Stimulated activated CD4-positive, alpha-beta T cell treated with anti-CD3 and anti-CD28 coated beads, Interleukin-12 subunit alpha, Interleukin-12 subunit beta, amount 100 ng/mL, for 24 hours (primary cell): Measurements from ENCODE around the gene MOAP1.
A peak's percentile ranks its signal among the peaks of the same experiment; 100 is the strongest.
"Not testable (repeated sequence)": the region's sequence is repeated elsewhere in the genome, so short reads cannot be mapped to it uniquely, and the experiment has no call there.

Source experiments
- DNase-seq, 2 experiments: peaks; one replicate each; pipeline ENCODE4 v3.0.0-alpha.2; 2020; ENCODE audit warnings: low read depth in 2 of 2

MOAP1 gene, protein sequence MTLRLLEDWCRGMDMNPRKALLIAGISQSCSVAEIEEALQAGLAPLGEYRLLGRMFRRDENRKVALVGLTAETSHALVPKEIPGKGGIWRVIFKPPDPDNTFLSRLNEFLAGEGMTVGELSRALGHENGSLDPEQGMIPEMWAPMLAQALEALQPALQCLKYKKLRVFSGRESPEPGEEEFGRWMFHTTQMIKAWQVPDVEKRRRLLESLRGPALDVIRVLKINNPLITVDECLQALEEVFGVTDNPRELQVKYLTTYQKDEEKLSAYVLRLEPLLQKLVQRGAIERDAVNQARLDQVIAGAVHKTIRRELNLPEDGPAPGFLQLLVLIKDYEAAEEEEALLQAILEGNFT

DNA sequence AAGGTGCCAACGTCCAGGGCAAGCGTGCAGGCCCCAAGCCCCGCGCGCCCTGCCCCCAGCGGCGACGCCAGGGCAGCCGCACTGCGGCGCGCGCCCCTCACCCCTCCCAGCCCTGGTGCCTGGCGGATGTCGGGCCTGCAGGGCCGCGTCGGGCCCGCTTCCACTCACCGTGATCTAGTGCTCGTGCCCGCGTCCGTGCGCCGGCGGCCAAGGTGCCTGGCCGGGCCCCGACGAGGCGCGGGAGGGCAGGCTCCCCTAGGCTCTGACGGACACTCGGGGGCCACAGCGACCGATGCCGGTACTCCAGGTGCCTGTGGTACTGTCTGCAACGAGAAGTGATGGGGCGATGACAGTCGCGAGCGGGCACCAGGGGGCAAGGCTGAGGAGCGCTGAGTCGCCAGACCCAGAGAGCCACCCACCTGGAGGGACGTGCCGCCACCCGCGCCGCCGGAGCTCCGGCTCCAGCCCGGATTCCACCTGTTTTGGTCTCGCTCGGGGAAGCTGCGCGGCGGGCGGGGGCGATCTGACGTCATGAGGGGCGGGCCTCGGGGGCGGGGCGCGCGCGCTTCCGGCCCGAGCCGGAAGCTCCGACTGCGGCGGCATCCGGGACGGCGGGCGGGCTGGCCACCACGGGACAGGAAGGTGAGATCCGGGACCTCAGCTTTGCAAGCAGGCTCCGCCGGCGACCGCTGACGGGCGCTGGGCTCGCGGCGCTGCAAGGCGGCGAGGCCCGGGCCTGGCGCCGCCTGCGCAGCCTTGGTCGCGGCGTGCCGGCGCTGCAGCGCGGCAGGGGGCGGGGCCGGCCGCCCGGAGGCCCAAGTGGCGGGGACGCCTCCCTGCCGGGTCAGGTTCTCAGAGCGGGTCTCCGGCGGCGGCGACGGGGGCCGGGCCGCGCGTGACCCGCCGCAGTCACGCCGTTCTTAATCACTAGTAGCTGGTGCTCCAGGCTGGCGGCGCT lies at the start of gene MOAP1, which contains the start of gene LYSET:
Gene MOAP1, minus strand, starts transcription at position 507 of the 958 bp plus-strand sequence. CDS start 655 bp downstream, outside the sequence.
Gene LYSET, plus strand, starts transcription at position 927 of the 958 bp plus-strand sequence. CDS start 89 bp downstream, outside the sequence.
- DNase-seq: peak; percentile 76 to 81

DNA sequence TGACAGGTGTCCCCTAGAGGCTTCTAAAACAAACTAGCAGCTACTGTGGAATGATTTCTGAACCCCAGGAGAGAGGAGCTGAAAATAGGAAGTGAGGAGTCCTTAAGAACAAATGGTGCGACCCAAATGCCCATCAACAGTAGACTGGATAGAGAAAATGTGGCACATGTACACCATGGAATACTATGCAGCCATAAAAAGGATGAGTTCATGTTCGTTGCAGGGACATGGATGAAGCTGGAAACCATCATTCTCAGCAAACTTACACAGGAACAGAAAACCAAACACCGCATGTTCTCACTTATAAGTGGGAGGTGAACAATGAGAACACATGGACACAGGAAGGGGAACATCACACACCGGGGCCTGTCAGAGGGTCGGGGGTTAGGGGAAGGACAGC lies 48.4 kb upstream of the MOAP1 start:
- not testable (repeated sequence) for DNase-seq

DNA sequence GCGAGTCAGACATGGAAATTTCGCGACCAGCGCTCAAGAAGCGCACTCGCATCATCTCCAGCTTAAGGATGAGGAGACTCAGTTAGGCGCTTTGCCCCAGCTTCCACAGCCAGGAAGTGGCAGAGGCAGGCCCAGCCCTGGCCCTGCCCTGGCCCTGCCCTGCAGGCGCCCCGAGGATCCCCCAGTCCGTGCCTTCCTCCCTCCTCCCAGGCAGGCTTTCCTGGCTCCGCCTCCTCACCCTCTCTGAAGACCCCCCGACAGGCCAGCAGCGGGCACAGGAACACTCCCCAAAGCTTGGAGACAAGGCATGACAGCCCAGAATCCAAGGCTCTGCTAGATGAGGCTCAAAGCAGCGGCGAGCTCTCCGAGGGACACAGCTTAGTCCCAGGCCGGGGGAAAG lies 47.5 kb upstream of the MOAP1 start:
- no peak for DNase-seq

DNA sequence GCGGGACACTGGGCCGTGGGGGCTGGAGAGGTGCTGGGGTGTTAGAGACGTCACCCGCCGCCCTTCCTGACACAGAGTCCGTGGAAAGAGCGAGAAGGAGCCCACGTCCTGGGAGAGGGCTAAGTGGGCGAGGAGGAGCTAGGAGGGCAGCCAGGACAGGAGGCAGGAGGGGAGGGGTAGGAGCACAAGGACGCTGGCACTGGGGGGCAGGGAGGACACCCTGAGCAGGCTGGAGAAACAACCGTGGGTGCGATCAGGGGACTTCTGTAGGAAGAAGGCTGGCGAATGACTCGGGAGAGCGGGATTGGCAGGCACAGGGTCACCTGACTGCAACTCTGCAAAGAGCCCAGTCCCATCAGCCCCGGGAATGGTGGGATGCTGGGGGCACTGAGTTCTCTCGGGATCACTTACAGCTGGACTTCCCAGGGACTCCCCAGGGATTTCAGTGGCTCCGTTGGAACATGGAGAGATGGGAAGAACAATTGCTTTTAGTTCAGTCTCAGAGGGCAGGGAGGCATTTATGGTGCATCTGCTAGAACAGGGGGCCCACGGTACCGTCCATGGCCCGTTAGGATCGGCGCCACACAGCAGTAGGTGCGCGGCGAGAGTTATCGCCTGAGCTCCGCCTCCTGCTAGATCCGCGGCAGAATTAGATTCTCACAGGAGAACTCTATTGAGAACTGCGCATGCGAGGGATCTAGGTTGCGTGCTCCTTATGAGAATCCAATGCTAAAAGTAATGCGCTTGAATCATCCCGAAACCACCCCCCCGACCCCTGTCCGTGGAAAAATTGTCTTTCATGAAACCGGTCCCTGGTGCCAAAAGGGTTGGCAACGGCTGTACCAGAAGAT lies 46.7 kb upstream of the MOAP1 start:
- no peak for DNase-seq

DNA sequence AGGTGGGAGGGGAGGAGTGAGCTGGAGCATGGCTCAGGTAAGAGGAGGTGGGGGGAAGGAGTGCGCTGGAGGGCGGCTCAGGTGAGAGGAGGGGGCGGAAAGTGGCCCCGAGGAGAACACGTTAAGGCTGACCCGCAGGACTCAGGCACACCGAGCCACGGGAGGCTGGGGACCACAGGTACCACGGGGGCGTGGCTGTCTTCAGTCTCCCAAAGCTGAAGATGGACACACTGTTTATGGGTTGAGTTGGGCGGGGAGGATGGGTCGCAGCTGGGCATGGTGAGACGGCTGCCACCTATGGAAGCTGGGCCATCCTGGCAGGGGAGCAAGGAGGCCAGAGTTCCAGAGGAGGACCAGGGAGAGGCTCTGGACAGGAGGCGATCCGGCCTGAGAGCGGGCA lies 45.8 kb upstream of the MOAP1 start:
- no peak for DNase-seq

DNA sequence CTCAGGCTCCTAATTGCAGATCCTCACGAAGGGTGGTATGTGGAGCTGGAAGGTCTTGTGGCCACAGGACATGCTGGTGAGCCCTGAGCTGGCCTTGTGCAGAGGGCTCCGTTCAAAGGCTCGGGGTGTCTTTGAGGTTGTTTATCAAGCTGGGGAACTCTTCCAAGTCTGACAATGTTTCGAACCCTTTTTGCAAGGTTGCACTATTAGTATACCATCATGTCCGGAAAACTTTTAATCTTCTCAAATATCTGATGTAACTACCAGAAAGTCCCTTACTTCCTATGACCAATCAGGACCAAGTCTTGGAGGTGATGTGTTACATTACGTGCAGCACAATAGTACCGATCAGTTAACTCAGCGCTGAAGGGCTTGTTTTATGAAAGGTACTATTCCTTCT lies 43.9 kb upstream of the MOAP1 start:
- no peak for DNase-seq

DNA sequence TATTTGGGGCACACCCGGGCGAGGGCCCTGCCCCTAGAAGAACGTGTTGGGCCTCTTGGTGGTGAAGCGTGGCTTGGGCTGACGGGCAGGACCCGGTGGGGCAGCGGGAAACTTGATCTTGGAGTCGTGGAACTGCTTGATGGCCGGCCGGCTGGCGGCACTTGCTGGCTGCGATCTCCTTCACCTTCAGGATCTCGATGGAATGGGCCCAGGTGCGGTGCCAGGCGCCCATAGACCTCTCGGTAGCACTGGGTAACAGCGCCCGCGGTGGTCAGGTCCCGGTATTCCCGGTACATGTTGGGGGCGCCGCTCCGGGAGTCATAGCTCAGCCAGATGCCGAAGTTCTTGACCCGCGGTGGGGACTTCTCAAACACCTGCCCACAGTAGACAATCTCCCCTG lies 38.9 kb upstream of the MOAP1 start:
- no peak for DNase-seq

DNA sequence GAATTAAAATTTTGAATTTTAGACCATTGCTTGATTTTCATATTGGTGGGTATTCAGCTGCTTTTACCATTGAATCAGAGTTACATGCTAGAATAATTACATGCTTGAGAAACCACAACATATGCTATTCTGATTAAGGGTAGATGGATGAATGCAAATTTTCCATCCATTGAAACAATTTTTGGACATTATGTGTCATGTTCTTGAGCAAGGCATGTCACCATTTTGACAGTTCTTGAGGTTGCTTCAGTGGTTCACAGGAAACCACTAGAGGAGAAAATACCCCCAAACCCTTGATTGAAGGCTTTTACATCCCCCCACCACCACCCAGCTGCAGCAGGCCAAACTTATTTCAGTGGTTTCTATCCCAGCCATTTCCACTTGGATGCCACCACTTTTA lies 35.8 kb upstream of the MOAP1 start:
- no peak for DNase-seq

DNA sequence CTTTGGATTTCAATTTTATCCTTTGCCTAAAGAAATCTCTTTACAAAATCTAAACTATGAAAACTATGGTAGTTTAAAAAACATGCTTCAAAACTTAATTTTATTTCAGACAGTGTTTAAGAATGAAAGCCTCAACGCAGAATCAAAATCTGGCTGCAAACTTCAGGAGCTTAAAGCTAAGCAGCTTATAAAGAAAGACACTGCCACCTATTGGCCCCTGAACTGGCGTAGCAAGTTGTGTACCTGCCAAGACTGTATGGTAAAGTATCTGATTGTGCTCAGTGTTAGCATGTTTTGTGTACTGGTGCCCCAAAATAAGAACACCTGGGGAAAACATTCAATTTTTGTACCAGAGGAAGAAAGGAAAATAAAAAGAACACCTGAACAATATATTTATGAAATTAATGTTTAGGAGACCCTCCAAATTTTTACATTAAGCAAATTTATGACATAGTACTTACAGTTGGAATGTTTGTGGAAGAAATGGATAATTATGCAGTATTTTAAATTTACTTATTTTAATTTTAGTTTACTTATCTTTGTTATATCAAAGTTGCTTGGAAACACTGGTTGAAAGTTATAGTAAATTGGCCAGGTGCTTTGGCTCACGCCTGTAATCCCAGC lies 34.5 kb upstream of the MOAP1 start:
- DNase-seq: no peak

DNA sequence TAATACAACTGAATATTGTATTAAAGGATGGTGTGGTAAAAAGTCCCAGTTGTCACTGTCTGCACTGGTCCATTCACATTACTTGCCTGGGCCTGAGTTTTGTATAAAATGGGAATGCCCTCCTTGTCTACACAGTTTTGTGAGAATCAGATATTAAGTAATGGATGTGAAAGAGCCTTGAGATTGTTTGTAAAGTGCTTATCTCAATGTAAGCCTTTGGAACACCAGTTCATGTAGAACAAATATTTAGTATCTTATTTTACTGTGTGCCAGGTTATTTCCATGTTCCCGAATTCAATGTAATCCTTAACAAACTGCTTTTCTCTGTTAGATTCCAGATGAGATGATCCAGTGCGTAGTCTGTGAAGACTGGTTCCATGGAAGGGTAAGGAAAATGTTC lies 29.9 kb upstream of the MOAP1 start:
- no peak for DNase-seq

DNA sequence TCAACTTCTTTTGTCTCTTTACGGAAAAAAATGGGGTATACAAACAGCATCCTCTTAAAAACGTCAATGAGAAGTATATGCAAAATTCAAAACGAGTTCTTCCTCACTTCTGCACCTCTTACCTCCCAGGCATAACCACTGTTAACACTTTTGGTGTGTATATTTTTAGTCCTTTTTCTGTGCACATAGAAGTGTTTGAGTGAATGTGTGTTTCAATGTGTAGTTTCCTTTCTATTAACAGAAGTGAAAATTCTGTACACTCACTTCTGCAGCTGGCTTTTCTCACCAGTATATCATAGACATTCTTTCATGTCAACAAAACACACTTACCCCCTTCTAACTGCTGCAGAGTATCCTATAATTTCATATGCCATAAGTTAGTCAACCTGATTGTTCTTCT lies 27.7 kb upstream of the MOAP1 start:
- no peak for DNase-seq

DNA sequence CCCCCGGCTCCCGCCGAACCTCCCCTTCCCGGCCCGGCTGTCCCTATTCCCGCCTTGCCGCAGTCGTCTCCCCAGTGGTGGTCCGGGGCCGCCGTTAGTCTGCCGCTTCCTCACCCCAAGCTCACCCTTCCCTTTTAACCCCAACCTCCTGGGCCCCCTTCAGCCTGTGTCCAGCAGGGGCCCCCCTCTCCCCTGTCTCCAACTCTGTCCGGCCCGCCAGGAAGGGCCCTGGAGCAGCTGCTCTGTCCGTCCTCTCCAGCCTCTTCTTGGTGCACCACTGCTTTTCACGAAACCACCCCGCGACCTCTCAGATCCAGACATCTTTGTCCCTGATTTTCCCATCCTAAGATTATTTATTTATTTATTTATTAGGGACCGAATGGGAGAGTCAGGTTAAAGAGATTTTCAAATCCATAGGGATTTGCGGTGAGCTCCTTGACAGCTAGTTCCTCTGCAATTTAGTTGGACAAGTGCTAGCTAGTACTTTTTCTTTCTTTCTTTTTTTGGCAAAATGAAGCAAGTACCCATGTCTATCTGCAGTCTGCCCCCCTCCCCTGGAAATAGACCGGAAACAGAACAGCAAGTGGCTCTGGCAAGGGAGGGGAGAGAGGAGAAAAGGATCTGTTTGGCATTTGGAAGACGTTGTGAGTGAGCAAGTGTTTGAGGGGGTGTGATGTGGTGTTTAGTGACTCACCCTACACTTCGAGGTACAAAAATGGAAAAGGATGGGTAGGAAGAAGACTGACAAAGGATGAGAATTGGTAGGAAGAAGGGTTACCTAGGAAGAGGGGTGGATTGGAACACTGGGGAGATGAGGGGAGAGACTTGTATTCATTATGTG lies 23.0 kb upstream of the MOAP1 start:
- DNase-seq: no peak

DNA sequence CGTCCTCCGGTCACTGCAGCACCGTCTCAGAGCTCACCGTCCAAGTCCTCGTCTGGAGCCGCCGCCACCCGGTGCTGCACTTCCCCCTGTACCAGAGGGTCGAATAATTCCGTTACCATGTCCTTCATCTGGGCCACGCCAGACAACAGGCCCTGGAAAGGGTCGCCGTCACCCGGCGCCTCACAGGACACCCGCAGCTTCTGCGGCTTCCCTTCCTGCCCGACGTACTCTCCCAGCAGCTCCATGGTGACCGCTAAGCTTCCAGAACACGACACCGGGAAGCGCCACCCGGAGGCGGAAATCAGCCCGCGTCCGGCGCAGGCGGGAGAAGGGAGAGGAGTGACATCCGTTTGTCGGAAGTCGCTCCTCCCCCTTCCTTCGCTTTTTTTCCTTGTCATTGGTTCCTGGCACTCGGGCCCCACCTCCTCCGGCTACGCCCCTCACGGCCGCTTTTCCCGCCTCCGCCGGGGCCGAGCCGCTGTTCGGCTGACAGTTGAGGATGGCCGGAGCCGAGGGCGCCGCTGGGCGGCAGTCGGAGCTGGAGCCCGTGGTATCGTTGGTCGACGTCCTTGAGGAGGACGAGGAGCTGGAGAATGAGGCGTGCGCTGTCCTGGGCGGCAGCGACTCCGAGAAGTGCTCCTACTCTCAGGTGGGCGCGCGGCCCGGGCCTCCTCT lies 22.2 kb upstream of the MOAP1 start, which contains the start of the genes GON7 and UBR7:
Gene GON7, minus strand, starts transcription at position 273 of the 675 bp plus-strand sequence. Its CDS starts 28 bp downstream, at position 245.
Gene UBR7, plus strand, starts transcription at position 464 of the 675 bp plus-strand sequence. Its CDS starts 36 bp downstream, at position 500.
- DNase-seq: peak; percentile 77 to 88

DNA sequence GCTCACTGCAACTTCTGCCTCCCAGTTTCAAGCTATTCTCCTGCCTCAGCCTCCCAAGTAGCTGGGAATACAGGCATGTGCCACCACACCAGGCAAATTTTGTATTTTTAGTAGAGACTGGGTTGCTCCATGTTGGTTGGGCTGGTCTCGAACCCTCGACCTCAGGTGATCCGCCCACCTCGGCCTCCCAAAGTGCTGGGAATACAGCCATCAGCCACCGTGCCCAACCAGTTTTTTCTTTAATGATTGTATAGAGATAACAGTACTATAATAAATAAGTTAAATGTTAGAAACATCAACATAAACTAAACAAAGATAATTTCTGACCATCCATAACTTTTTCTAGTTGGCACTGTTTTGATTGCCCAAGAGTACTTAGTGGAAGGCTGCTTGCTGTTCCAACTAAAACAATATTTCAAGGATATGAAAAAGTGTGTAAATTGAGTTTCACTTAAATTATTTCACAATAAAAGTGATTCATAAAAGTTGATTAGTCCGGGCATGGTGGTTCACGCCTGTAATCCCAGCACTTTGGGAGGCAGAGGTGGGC lies 16.5 kb upstream of the MOAP1 start:
- no peak for DNase-seq

DNA sequence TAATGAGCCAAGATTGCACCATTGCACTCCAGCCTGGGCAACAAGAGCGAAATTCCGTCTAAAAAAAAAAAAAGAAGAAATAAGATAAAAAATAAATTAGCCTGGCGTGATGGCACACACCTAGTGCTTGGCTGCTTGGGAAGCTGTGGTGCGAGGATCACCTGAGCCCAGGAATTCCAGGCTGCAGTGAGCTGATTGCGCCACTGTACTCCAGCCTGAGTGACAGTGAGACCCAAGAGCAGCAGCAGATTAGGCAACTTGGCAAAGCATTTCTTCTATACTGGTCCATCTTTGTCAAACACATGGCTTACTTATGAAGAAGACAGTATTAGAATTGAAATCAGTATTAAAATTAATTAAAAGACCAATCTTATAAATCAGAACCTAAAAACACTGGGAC lies 15.9 kb upstream of the MOAP1 start:
- no peak for DNase-seq

DNA sequence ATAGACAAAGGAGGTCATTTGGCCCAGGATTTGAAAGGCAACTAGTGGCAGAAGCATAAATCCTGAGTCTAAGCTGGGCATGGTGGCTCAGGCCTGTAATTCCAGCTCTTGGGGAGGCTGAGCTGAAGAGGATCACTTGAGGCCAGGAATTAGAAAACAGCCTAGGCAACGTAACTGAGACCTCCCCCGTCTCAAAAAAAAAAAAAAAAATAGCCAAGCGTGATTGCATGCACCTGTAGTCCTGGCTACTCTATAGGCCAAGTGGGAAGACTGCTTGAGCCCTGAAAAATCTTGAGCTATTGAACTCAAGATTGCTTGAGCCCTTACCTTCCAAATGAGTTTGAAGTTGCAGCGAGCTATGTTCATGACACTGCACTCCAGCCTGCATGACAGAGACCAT lies 14.3 kb upstream of the MOAP1 start:
- DNase-seq: no peak

DNA sequence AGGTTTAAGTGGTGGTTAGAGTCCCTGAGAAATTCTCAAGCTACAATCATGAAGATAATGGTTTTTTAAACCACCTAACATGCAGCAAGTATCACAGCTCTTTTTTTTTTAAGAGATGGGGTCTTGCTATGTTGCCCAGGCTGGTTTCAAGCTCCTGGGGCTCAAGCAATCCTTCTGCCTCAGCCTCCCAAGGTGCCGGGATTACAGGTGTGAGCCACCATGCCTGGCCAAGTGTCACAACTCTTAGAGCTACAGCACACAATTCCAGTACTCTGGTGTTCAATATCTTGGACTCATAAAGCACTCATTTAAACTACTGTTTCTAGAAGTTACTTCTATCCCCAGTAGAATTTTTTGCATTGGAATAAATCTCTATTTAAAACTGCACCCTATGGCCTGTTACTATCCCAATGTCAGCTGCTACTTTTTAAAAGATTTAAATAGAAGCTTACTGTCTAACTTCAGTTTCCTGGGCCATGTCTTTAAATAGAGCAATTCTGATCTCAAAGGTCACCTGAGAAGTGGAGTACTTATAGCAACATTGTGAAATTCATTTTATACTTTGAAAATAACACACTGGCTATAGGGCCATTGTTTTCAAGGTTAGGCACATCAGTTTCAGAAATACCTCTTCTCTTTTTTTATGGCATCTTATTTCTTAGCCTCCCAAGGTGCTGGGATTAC lies 10.8 kb upstream of the MOAP1 start:
- DNase-seq: no peak

DNA sequence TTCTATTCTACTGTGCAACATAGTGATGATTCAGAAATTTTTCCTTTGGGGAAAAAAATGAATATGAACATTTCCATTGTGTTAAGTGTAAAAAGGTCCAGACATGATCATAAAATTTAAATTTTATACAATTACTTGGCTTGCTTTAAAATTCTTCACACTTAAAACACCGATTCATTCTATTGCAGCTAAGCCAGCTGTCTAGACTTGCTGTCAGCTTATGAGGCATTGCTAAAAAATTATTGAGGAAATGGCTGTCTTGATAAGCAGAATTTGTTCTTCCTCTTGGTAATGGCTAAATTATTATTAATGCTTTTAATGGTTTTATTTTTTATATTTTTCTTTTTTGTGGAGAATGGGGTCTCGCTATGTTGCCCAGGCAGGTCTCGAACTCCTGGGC lies 2.3 kb upstream of the MOAP1 start:
- no peak for DNase-seq

DNA sequence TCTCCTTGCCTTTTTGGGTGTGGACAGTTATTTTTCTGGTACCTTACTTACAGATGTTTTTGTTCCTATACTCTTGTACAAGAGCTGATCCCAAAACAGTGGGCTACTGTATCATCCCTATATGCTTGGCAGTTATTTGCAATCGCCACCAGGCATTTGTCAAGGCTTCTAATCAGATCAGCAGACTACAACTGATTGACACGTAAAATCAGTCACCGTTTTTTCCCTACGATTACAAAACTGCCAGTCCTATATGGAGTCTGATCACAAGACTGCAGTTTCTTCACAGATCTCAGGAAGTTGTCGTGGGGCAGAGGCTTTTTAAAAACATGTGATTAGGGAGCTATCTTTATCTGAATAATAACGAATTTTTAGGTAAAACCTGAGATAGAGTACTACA lies 1.8 kb upstream of the MOAP1 start:
- DNase-seq: no peak
